HEK293T (cell line): ENCODE results near the gene RBBP5.

Source experiments
- FOXK2 ChIP-seq: fragments of 450-650 bp; IDR thresholded peaks from 2 replicates; pipeline ENCODE4 v1.6.1; 2016; ENCODE audit warnings: mild to moderate bottlenecking
- NFRKB ChIP-seq: fragments of 450-650 bp; IDR thresholded peaks from 2 replicates; pipeline ENCODE4 v1.6.1; 2016; ENCODE audit warnings: mild to moderate bottlenecking, moderate library complexity
- PKNOX1 ChIP-seq: fragments of 450-650 bp; IDR thresholded peaks from 2 replicates; pipeline ENCODE4 v1.6.1; 2016

- TF ChIP-seq PKNOX1: no peak
- TF ChIP-seq FOXK2: no peak
- no peak for TF ChIP-seq NFRKB
These were observed 83.5 kb downstream of the RBBP5 start for GRCh38 chr1:205038132-205038786.
